Activated T-cell treated with anti-CD3 and anti-CD28 coated beads, Interleukin-2, amount 50 U/mL, for 72 hours (primary cell): Measurements from ENCODE around the gene LRP8. TPM values are rescaled to one million over a fixed set of nuclear protein-coding genes. Genes with fewer than 3 reads are reported as not detected.

ENCODE experiments used
- ATAC-seq, 2 donors: fragments of 150-1000 bp; cut with Tn5 transposase; replicated peaks in 1 of 2; 2 replicates each; pipeline ENCODE4 v1.10.0; 2021; ENCODE audit warnings: moderate library complexity in 2 of 2, mild to moderate bottlenecking in 1 of 2
- DNase-seq, 2 donors: peaks; one replicate each; pipeline ENCODE4 v3.0.0; 2021 to 2022; ENCODE audit warnings: mixed read lengths in 1 of 2
- H3K27ac Mint-ChIP-seq: one replicate; pipeline ENCODE4 v1.8.0; 2022; ENCODE audit warnings: mild to moderate bottlenecking, moderate library complexity, mixed read lengths
- H3K27me3 Mint-ChIP-seq: one replicate; pipeline ENCODE4 v1.8.0; 2022; ENCODE audit warnings: low read depth, mixed read lengths
- H3K36me3 Mint-ChIP-seq, 2 donors: one replicate each; pipeline ENCODE4 v1.8.0; 2022; ENCODE audit warnings: mixed read lengths in 2 of 2, mild to moderate bottlenecking in 1 of 2; ENCODE audit not compliant: insufficient read depth in 2 of 2
- H3K4me1 Mint-ChIP-seq: one replicate; pipeline ENCODE4 v1.8.0; 2022; ENCODE audit warnings: low read depth, mixed read lengths
- H3K4me3 Mint-ChIP-seq, 2 donors: one replicate each; pipeline ENCODE4 v1.8.0; 2022; ENCODE audit warnings: mild to moderate bottlenecking in 2 of 2, mixed read lengths in 2 of 2, moderate library complexity in 2 of 2
- H3K9me3 Mint-ChIP-seq, 2 donors: one replicate each; pipeline ENCODE4 v1.8.0; 2022; ENCODE audit warnings: mixed read lengths in 2 of 2
- total RNA-seq, 2 donors: library from RNA; stranded (reverse); gene quantifications; one replicate each; pipeline ENCODE4 v1.2.3, GENCODE V29; 2022

LRP8 gene
- total RNA-seq, 2 donors from 2014 or later = 31.4 to 36.5 TPM

DNA sequence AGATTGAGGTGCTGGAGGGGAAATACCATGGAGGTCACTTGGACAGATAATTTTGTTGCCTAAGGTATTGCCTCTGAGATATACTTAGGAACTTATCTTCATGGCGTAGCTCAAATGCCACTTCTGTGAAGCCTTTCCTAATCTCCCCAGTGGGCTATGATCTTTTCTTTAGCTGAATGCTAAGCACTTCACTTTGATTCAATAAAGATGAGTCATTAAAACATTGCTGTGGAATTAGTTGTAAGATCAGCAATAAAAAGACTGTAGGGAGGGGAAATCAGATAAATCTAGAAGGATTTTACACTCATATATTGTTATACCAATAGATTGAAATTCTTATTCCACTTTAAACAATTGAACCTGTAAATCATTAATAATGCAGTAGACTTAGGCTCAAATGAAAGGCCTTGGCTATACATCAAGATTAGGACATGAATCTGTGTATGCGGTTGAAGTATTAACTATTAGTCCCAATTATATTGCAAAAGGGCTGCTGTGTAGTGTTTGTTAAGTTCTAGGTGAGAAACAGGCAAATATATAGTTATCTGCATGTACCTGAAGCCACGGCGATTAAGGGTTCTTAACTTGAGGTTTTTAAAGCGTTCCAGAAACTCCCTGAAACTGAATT is 70.3 kb downstream of the LRP8 start:
- Mint-ChIP-seq H3K9me3 (no peaks in the 10 kb centered on the region), H3K4me3 (no peak overlapping the region), H3K4me1 (no peaks in the 10 kb centered on the region), H3K36me3 (peaks cover 7 to 19% of the 10 kb centered on the region in 2 donors), H3K27me3 (no peaks in the 10 kb centered on the region), H3K27ac (no peak overlapping the region)
- no peak for DNase-seq
- no peak for ATAC-seq

DNA sequence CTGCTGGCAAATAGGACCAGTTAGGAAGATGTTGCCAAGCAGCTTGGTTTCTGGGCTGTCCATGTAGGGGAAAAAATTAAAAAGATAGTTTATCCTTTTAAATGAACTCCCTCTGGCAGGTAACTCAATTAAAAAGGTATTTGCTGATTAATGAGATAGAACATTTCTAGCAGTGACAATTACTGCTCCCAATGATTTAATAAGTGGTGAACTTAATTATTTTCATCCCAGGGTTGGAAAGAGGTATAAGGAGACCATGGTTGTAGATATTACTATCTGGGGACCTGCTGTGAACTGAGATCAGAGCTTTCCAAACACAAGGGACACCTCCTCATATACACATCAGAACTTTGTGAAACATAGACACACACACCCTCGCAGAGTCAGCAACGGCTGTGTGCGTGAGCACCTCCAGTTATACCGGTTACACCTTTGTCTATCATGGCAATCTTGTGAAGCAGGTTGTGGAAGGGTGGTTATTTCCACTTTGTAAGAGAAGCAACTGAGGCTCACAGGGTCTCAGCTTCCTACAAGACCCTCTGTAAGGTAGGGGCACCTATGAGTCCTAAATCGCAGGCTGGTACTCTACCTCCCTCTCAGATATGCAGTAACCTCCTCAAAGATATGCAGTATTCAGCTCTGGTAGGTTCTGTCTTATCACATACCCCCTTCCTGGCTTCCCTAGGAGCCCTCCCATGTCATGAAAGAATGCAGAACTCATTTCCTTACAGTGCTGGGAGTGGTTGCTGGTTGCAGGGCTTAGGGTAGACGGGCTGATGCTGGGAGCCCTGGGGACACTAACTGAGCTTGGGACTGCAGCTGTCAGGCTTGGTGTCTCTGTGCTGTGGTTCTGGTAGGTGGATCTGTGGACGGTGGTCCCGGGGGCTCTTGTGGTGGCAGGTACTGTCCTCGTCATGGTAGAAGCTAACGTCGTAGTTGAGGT is 71.1 kb downstream of the LRP8 start:
- peaks cover 7 to 20% of the 10 kb centered on the region in 2 donors for H3K36me3 Mint-ChIP-seq
- no peak for DNase-seq
- H3K27me3 Mint-ChIP-seq = no peaks in the 10 kb centered on the region
- no peaks in the 10 kb centered on the region for H3K4me1 Mint-ChIP-seq
- no peaks in the 10 kb centered on the region for H3K9me3 Mint-ChIP-seq
- no peak overlapping the region for H3K27ac Mint-ChIP-seq
- no peak overlapping the region for H3K4me3 Mint-ChIP-seq
- ATAC-seq = no peak

DNA sequence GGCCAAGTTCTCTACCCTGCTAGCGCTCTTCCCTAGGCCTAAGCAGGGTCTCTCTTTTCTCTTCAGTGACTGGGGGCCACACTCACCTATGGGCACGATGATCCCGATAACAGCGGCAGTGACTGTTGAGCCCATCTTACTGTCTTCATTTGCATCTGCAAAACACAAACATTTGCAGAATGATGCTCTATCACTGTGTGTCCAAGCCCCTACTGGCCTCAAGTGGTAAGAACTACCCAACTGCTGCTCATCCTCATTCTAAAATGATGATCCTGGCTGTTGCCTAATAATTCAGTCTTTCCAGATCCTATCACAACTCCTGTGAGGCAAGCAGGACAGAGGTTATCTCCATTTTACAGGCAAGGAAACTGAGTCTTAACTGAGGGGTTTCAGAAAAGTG is 72.8 kb downstream of the LRP8 start:
- H3K36me3 Mint-ChIP-seq = peaks cover 8 to 22% of the 10 kb centered on the region in 2 donors

DNA sequence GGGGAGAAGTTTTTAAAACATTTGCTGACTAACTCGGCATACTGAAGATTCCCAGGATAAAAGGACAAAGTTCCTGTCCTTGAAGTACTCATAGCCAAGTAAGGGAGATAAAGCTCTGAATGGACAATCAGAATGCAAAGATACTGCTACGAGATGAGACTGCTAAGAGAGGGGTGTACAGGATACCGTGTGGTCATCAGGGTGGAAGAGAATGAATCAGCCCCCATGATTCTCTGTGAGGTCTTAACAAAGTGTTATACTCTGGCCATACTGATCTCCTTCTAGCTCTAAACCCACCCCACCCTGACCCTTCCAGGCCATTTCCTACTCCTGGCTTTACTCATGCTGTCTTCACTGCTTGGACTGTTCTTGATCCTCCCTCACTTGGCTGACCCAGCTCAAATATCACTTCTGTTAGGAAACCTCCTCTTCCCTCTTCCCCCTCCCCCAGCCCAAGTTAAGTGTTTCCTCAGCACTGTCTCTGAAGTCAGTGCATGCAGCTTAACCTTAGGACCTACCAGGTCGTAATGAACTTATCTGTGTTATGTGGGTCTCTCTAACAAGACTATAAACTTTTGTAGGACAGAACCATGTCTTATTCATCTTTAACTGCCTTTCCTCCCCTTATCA is 73.7 kb downstream of the LRP8 start:
- Mint-ChIP-seq H3K9me3 (no peaks in the 10 kb centered on the region), H3K4me3 (no peak overlapping the region), H3K27me3 (no peaks in the 10 kb centered on the region), H3K36me3 (peaks cover 8 to 24% of the 10 kb centered on the region in 2 donors), H3K4me1 (no peaks in the 10 kb centered on the region), H3K27ac (no peak overlapping the region)
- DNase-seq (no peak), ATAC-seq (no peak)

More for the DNA sequence above, 72.8 kb downstream of the LRP8 start:
- Mint-ChIP-seq H3K9me3 (no peaks in the 10 kb centered on the region), H3K27me3 (no peaks in the 10 kb centered on the region), H3K4me3 (no peak overlapping the region), H3K27ac (no peak overlapping the region), H3K4me1 (no peaks in the 10 kb centered on the region)
- no peak for DNase-seq
- ATAC-seq = no peak

DNA sequence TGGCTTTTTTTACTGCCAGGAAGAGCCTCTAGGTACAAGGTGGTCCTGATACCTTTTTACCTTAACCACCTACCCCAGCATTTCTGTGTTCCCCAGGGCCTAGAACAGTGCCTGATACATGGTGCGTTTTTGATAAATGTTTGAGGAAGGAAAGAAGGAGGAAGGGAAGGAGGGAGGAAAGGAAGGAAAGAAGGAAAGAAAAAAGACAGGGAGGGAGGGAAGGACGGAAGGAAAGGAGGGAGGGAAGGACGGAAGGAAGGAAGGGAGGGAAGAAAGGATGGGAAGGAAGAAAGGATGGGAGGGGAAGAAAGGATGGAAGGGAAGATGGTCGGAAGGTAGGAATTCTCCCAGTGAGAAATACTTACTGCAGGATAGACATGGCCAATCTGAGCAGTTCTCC is 77.5 kb downstream of the LRP8 start:
- H3K9me3 Mint-ChIP-seq = no peaks in the 10 kb centered on the region
- no peak overlapping the region for H3K27ac Mint-ChIP-seq
- H3K36me3 Mint-ChIP-seq = peaks cover 7 to 13% of the 10 kb centered on the region in 2 donors
- ATAC-seq = no peak
- no peaks in the 10 kb centered on the region for H3K27me3 Mint-ChIP-seq
- H3K4me3 Mint-ChIP-seq = no peak overlapping the region
- no peak for DNase-seq
- no peaks in the 10 kb centered on the region for H3K4me1 Mint-ChIP-seq

DNA sequence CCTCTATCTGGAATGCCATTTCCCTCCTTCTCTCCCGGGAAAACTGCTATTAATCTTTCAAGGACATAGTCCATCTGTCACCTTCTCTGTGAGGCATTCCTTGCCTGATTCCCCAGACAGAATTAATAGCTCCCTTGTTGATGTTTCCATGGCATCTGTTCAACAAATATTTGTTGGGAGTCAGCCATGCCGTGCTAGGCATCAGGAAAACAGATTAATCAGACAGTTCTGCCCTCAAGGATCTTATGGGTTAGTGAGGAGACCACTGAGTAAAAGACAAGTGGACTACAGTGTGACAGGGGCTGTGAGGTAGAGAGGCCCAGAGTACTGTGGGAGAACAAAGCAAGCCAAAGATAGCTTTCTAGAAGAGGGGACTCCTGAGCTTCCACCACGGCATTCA is 78.2 kb downstream of the LRP8 start:
- Mint-ChIP-seq H3K4me1 (no peaks in the 10 kb centered on the region), H3K27me3 (no peaks in the 10 kb centered on the region), H3K36me3 (peaks cover 7 to 13% of the 10 kb centered on the region in 2 donors), H3K4me3 (no peak overlapping the region), H3K9me3 (no peaks in the 10 kb centered on the region), H3K27ac (no peak overlapping the region)
- no peak for DNase-seq
- ATAC-seq = no peak

DNA sequence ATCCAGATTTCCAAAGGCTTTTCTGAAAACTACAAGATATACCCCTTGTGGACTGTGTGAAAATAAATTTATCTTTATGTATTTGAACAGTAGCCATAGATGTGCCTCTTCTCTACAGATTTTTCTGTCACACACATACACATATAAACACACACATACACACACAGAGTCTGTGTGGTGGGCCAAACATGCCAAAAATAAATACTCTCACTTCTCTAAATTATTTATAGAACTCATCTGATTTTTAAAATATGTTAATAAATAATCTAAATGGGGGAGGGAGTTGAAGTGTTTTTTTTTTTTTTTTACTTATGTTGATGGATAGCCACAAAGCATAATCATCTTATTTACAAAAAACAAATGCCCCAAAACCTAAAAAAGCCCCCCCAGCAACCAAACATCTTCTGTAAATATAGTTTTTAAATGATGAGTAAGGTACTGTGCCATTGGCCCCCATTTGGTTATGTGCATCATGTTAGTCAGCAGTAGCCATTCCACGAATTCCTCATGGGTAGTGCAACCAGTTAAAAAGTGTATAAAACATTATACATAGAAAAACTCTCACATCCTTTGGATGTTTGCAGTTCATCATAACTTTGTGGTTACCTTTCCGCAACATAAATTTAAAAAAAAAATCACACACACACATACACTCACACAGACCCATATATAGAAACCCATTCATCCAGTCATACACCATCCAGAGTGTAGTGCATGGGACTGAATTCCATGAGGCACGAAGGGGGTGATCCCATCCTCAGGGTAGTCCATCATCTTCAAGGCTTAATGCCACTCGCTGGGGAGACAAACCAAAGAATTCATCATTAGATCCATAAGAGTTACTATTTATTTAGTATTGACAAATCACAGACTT is 81.4 kb downstream of the LRP8 start:
- H3K27me3 Mint-ChIP-seq = no peaks in the 10 kb centered on the region
- H3K4me1 Mint-ChIP-seq = no peaks in the 10 kb centered on the region
- H3K27ac Mint-ChIP-seq = no peak overlapping the region
- H3K4me3 Mint-ChIP-seq = no peak overlapping the region
- no peak for ATAC-seq
- no peak for DNase-seq
- H3K9me3 Mint-ChIP-seq = no peaks in the 10 kb centered on the region
- H3K36me3 Mint-ChIP-seq = peaks cover 7 to 11% of the 10 kb centered on the region in 2 donors

DNA sequence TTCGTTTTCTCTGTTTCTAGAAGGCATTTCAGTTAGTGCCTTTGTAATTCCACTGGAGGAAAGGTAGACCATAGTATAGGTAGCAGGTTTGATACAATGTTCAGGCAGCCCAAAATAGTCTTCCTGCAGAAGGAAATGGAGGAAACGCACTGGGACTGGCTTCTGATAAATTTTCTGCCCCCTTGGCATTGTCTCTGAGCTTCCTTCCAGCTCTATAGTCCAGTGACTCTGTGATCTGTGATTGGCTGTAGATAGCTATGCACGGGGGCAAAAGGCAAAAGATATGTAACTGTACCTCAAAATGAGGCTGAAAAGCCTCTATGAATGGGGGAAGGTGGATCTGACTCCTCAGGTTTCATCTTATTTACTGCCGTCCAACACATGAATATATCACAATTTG is 83.7 kb downstream of the LRP8 start:
- Mint-ChIP-seq H3K4me1 (peaks cover under 1% of the 10 kb centered on the region), H3K27ac (no peak overlapping the region), H3K36me3 (peaks cover 3 to 4% of the 10 kb centered on the region in 2 donors), H3K27me3 (no peaks in the 10 kb centered on the region), H3K4me3 (no peak overlapping the region), H3K9me3 (no peaks in the 10 kb centered on the region)
- ATAC-seq (no peak), DNase-seq (no peak)

DNA sequence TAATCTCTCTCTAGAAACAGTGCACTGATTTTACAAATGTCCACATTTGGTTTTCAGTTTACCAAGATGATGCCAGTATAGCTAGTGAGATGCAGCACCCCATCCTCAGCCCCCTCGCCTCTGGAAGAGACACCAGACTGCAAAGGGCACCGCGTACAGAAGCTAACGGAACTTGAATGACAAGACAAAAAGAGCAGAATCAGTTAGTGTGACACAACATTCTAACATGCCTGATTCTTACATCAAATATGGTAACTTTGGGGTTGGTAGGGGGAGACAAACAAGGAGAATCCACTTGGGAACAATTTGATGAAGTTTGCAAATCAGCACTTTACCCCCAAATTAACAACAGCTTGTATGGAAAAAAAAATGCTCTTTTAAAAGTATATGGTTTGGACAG is 85.5 kb downstream of the LRP8 start:
- Mint-ChIP-seq H3K4me1 (peaks cover 16% of the 10 kb centered on the region), H3K36me3 (peaks cover 4 to 6% of the 10 kb centered on the region in 2 donors), H3K27me3 (no peaks in the 10 kb centered on the region), H3K27ac (no peak overlapping the region), H3K9me3 (no peaks in the 10 kb centered on the region), H3K4me3 (no peak overlapping the region)
- no peak for ATAC-seq
- DNase-seq = no peak

DNA sequence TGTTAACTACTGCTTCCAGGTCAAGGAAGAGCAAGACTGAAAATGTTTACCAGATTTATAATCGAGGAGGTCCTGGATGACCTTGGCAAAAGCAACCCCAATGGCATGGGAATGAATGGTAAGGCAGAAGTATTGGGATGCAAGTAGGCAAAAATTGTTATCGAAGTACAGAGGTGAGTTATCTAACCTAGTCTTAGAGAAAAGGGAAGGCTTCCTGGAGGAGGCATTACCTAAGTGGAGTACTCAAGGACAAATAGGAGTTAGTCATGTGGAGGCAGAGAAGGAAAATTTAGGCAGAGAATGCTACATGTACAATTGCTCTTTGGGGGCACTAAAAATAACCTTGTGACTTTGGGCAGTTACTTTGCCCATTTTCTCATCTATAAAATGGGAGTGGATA is 86.0 kb downstream of the LRP8 start:
- H3K9me3 Mint-ChIP-seq = no peaks in the 10 kb centered on the region
- H3K27me3 Mint-ChIP-seq = no peaks in the 10 kb centered on the region
- no peak for DNase-seq
- no peak for ATAC-seq
- no peak overlapping the region for H3K4me3 Mint-ChIP-seq
- no peak overlapping the region for H3K27ac Mint-ChIP-seq
- peaks cover 4 to 6% of the 10 kb centered on the region in 2 donors for H3K36me3 Mint-ChIP-seq
- peaks cover 21% of the 10 kb centered on the region for H3K4me1 Mint-ChIP-seq

DNA sequence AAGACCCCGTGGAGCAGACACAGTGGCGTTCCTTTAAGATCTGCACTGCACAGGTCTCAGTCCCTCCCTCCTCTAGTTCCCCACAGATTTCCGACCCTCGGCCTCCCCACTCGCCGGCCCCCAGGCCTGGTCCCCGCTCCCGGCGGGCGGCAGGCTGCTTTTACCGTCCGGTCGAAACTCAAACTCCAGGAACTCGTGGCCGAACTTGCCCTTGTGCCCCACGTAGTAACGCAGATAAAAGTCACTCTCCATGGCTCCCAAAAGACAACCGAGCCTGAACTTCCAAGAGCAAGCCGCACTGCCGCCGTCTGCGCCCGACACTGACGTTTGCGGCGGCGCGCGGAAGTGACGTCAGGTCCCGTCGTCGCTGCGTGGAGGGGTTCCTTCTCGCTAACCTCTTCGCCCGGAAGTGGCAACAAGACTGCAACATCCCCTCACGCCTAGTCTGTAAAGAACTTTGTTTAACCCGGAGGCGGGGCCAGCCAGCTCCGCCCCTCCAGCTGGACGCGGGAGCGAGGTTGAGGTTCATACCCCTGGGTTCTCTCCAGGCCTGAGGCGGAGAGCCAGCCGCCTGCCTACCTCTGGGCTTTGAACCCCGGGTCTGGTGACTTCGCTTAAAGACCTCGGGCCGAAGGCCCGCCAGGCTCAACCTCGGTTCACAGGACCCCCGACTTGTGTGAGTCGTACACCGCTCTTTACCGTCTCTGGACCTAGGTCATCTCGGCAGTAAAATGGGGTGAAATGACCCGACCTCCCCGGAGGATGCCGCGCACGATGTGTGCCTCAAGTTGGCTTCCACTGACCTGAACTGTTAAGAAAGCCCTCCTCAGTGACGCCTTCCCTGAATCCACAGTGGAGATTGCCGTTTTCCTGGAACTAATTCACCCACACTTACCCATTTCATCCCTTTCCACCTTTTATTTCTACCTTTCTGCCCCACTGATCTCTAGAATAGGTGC is 89.4 kb downstream of the LRP8 start, which contains the start of gene MAGOH:
TSS of gene MAGOH (minus strand) at position 322 of the 959 bp plus-strand sequence. CDS start at position 252, 70 bp downstream.
- peak; percentile 96 for DNase-seq
- peak within 1 kb of the TSS; percentile 97 to 99 for H3K4me3 Mint-ChIP-seq
- no peaks in the 10 kb centered on the region for H3K9me3 Mint-ChIP-seq
- H3K27ac Mint-ChIP-seq = peak within 1 kb of the TSS; percentile 98
- peak; percentile 100 for ATAC-seq
- H3K27me3 Mint-ChIP-seq = no peaks in the 10 kb centered on the region
- peaks cover 6 to 8% of the 10 kb centered on the region in 2 donors for H3K36me3 Mint-ChIP-seq
- peaks cover 30% of the 10 kb centered on the region for H3K4me1 Mint-ChIP-seq
